Measurements from ENCODE around the gene DDX31. TPM values are rescaled to one million over a fixed set of nuclear protein-coding genes. Genes with fewer than 3 reads are reported as not detected.

Gene DDX31
- total RNA-seq, 1 experiment from 2014 or later = 26.2 TPM

DNA sequence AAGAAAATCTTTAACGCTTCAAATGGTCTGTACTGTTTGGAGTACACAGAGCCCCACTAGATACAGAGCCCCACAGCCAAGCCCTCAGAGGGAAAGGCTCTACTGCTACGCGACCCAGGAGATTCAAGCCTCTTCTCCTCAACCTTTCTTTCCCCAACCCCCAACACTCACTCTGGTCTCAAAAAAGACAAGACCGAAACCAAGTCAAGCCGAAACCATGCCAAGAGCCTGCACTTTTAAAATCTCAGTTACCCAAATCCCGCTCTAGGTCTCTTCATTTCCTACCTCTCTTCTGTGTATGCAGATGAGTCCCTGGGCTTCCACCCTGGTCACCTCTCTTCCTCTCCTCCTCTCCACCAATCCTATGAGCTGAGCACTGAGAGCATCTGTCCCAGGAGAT, 55.5 kb downstream of the DDX31 start:
- peak overlapping the region; percentile 39 for H3K27ac Mint-ChIP-seq

DNA sequence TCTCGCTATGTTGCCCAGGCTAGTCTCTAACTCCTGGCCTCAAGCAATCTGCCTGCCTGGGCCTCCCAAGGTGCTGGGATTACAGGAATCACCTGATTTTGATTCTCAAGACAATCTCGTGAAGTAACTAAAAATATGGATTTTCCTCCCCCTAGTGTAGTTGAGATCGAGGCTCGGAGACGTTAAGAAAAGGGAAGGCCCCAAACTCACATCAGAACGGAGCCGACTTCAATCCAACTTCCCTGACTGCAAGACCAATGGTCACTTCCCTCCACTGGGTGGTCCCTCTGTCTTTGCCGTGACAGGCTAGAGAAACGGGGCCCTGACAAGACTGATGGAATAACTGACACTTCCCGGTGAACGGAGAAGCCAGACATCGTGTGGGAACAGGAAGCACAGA, 59.1 kb downstream of the DDX31 start:
- TF ChIP-seq ELF4 (CRISPR knock-in tag; IDR thresholded peaks at IDR 0.05; ENCODE audit: low read depth) (no peak), ZNF219 (CRISPR knock-in tag; IDR thresholded peaks at IDR 0.05; ENCODE audit: borderline replicate concordance) (no peak), FOXP1 (CRISPR knock-in tag; IDR thresholded peaks at IDR 0.05; ENCODE audit: borderline replicate concordance) (no peak), FOXK1 (CRISPR knock-in tag; IDR thresholded peaks at IDR 0.05) (no peak)
- TF ChIP-seq, protein P1, sequence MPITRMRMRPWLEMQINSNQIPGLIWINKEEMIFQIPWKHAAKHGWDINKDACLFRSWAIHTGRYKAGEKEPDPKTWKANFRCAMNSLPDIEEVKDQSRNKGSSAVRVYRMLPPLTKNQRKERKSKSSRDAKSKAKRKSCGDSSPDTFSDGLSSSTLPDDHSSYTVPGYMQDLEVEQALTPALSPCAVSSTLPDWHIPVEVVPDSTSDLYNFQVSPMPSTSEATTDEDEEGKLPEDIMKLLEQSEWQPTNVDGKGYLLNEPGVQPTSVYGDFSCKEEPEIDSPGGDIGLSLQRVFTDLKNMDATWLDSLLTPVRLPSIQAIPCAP (CRISPR knock-in tag; IDR thresholded peaks at IDR 0.05) = no peak
- Mint-ChIP-seq H3K27ac (peak overlapping the region; percentile 63; the same call in 1 of the 2 replicates), H3K4me3 (no peak overlapping the region), H3K27me3 (ENCODE audit: low read depth) (no peaks in the 10 kb centered on the region), H3K4me1 (peaks cover 19% of the 10 kb centered on the region), H3K36me3 (peaks cover 64% of the 10 kb centered on the region), H3K9me3 (no peaks in the 10 kb centered on the region)
- no peak for ATAC-seq
- CTCF ChIA-PET = no interaction called here
- POLR2A ChIA-PET = no interaction called here
- no peak for DNase-seq (ENCODE audit: low spot score)

More for the DNA sequence above, 55.5 kb downstream of the DDX31 start:
- TF ChIP-seq ZNF416 (CRISPR knock-in tag; IDR thresholded peaks at IDR 0.05) (no peak), ZNF396 (CRISPR knock-in tag; IDR thresholded peaks at IDR 0.05; ENCODE audit: borderline replicate concordance) (no peak), ZNF121 (CRISPR knock-in tag; IDR thresholded peaks at IDR 0.05) (no peak), MYBL2 (CRISPR knock-in tag; IDR thresholded peaks at IDR 0.05) (no peak), TEAD1 (CRISPR knock-in tag; IDR thresholded peaks at IDR 0.05) (no peak), GTF2I (CRISPR knock-in tag; conservative IDR thresholded peaks at IDR 0.05) (no peak), NFYB (CRISPR knock-in tag; conservative IDR thresholded peaks at IDR 0.05; ENCODE audit: low read depth) (no peak), RELA (CRISPR knock-in tag; IDR thresholded peaks at IDR 0.05; ENCODE audit: borderline replicate concordance) (no peak), NR2C2 (CRISPR knock-in tag; IDR thresholded peaks at IDR 0.05) (no peak)
- TF ChIP-seq, protein P2, sequence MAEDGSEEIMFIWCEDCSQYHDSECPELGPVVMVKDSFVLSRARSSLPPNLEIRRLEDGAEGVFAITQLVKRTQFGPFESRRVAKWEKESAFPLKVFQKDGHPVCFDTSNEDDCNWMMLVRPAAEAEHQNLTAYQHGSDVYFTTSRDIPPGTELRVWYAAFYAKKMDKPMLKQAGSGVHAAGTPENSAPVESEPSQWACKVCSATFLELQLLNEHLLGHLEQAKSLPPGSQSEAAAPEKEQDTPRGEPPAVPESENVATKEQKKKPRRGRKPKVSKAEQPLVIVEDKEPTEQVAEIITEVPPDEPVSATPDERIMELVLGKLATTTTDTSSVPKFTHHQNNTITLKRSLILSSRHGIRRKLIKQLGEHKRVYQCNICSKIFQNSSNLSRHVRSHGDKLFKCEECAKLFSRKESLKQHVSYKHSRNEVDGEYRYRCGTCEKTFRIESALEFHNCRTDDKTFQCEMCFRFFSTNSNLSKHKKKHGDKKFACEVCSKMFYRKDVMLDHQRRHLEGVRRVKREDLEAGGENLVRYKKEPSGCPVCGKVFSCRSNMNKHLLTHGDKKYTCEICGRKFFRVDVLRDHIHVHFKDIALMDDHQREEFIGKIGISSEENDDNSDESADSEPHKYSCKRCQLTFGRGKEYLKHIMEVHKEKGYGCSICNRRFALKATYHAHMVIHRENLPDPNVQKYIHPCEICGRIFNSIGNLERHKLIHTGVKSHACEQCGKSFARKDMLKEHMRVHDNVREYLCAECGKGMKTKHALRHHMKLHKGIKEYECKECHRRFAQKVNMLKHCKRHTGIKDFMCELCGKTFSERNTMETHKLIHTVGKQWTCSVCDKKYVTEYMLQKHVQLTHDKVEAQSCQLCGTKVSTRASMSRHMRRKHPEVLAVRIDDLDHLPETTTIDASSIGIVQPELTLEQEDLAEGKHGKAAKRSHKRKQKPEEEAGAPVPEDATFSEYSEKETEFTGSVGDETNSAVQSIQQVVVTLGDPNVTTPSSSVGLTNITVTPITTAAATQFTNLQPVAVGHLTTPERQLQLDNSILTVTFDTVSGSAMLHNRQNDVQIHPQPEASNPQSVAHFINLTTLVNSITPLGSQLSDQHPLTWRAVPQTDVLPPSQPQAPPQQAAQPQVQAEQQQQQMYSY (CRISPR knock-in tag; IDR thresholded peaks at IDR 0.05) = no peak
- TF ChIP-seq, protein P3, sequence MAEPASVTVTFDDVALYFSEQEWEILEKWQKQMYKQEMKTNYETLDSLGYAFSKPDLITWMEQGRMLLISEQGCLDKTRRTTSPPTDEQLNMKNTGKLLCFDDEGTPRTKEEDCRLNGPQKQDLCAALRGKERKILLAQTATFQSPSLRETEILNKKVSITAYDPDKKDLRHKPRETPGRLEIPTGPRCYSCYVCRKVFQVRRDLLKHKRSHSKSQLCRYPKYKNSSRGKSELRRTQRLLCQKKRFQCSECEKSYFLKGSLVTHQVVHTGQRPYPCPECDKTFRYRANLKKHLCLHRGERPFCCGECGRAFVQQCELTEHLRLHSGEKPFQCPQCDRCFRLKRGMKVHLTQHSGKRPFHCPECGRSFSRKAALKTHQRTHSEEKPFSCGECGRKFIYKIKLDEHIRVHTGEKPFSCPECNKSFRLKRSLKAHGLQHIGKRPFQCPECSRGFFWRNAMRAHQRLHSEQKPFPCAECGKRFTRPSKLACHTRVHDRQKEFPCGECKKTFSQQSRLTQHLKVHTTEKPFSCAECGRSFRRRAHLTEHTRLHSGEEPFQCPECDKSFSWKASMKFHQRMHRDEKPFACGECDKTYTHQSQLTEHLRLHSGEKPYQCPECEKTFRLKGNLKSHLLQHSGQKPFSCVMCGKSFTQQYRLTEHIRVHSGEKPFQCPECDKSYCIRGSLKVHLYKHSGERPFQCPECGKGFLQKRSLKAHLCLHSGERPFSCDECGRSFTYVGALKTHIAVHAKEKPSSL (CRISPR knock-in tag; conservative IDR thresholded peaks at IDR 0.05) = no peak
- TF ChIP-seq, protein P4, sequence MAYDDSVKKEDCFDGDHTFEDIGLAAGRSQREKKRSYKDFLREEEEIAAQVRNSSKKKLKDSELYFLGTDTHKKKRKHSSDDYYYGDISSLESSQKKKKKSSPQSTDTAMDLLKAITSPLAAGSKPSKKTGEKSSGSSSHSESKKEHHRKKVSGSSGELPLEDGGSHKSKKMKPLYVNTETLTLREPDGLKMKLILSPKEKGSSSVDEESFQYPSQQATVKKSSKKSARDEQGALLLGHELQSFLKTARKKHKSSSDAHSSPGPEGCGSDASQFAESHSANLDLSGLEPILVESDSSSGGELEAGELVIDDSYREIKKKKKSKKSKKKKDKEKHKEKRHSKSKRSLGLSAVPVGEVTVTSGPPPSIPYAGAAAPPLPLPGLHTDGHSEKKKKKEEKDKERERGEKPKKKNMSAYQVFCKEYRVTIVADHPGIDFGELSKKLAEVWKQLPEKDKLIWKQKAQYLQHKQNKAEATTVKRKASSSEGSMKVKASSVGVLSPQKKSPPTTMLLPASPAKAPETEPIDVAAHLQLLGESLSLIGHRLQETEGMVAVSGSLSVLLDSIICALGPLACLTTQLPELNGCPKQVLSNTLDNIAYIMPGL (CRISPR knock-in tag; IDR thresholded peaks at IDR 0.05) = no peak
- TF ChIP-seq, protein P5, sequence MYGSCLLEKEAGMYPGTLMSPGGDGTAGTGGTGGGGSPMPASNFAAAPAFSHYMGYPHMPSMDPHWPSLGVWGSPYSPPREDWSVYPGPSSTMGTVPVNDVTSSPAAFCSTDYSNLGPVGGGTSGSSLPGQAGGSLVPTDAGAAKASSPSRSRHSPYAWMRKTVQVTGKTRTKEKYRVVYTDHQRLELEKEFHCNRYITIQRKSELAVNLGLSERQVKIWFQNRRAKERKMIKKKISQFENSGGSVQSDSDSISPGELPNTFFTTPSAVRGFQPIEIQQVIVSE (CRISPR knock-in tag; IDR thresholded peaks at IDR 0.05; ENCODE audit: borderline replicate concordance) = no peak
- TF ChIP-seq, protein P6, sequence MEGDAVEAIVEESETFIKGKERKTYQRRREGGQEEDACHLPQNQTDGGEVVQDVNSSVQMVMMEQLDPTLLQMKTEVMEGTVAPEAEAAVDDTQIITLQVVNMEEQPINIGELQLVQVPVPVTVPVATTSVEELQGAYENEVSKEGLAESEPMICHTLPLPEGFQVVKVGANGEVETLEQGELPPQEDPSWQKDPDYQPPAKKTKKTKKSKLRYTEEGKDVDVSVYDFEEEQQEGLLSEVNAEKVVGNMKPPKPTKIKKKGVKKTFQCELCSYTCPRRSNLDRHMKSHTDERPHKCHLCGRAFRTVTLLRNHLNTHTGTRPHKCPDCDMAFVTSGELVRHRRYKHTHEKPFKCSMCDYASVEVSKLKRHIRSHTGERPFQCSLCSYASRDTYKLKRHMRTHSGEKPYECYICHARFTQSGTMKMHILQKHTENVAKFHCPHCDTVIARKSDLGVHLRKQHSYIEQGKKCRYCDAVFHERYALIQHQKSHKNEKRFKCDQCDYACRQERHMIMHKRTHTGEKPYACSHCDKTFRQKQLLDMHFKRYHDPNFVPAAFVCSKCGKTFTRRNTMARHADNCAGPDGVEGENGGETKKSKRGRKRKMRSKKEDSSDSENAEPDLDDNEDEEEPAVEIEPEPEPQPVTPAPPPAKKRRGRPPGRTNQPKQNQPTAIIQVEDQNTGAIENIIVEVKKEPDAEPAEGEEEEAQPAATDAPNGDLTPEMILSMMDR (IDR thresholded peaks at IDR 0.05) = no peak
- ChIA-PET CTCF (no interaction called here), POLR2A (interaction anchor here (0.6 kb wide), 1 partner anchor 56 kb away, joined by 3 read pairs; no protein-coding TSS in a partner anchor)
- peaks cover 63% of the 10 kb centered on the region for H3K36me3 Mint-ChIP-seq
- ATAC-seq (no peak), DNase-seq (ENCODE audit: low spot score) (no peak)
- peaks cover 34% of the 10 kb centered on the region for H3K4me1 Mint-ChIP-seq
- no peaks in the 10 kb centered on the region for H3K9me3 Mint-ChIP-seq
- no peak overlapping the region for H3K4me3 Mint-ChIP-seq
- no peaks in the 10 kb centered on the region for H3K27me3 Mint-ChIP-seq (ENCODE audit: low read depth)

Data from WTC11 (cell line).